SK-N-MC (cell line): Measurements from ENCODE around the gene CHGA.

Experiments used
- EZH2 ChIP-seq: fragments of 200-600 bp; sonication (generic); IDR thresholded peaks from one replicate; pipeline ENCODE4 v1.6.1; 2017; ENCODE audit warnings: antibody characterized with exemption
- POLR2AphosphoS5 ChIP-seq: IDR thresholded peaks from 2 replicates; pipeline ENCODE4 v1.6.1; 2012; ENCODE audit warnings: mild to moderate bottlenecking, low read depth, low read length, borderline replicate concordance

DNA sequence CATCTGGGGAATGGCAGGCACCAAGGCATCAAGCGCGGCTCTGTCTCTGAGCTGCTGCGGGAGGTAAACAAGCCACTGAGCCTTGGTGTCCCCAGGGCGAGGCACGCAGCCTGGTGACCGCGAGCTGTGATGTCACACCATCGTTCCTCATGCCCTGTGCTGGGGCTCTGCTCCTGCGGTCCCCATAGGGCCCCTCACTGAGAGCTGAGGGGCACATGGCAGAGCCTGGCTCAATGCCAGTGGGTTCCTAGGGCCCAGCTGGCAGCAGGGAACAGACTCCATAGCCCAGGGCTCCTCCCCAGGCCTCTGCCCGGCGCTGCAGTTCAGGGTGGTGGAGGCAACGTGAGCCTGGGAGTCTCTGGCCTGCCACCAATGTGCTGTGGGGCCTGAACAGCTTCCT lies 22.6 kb downstream of the CHGA start:
- TF ChIP-seq POLR2AphosphoS5: no peak
- no peak for TF ChIP-seq EZH2
